H7 (cell line): ENCODE measurements around the gene UTP20. TPM values are rescaled to one million over a fixed set of nuclear protein-coding genes. Genes with fewer than 3 reads are reported as not detected.

Experiments used
- DNase-seq: peaks from one replicate; pipeline ENCODE4 v3.0.0; 2012
- H3K27me3 ChIP-seq: 2 replicates; pipeline ENCODE4 v1.6.0; 2011; ENCODE audit warnings: mild to moderate bottlenecking, low read length; ENCODE audit not compliant: control insufficient read depth, insufficient read depth
- H3K36me3 ChIP-seq: replicated peaks from 2 replicates; pipeline ENCODE4 v1.5.1; 2011; ENCODE audit warnings: low read length; ENCODE audit not compliant: control insufficient read depth, insufficient read depth
- H3K4me3 ChIP-seq: 2 replicates; pipeline ENCODE4 v1.5.1; 2011; ENCODE audit warnings: low read depth, mild to moderate bottlenecking, control low read depth, low read length, moderate library complexity; ENCODE audit not compliant: insufficient read depth
- total RNA-seq: library from RNA; depleted of rRNA; stranded (reverse); fragments of >200 nt; shearing (Covaris generic); gene quantifications from 2 replicates; pipeline ENCODE4 v1.2.3, GENCODE V29; 2014; rRNA removed

UTP20 gene
- total RNA-seq, 1 experiment from 2014 or later: 26.6 TPM

DNA sequence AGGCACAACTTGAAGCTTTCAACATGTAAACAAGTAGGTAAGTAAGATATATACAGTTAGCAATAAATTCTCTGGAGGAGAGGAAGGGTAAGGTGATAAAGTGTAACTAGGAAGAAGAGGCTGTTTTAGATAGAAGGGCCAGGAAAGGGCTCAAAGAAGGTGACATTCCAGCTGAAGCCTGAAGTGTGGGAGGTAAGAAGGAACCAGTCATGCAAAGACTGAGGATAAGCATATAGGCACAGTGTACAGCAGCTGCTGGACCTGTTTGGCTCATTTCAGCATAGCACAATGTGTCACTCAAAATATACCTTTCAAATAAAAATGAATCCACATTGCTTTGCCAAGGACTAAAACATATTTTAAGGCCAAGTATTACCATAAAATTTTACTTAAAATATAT is 156.2 kb downstream of the UTP20 start:
- no peak overlapping the region for H3K4me3 ChIP-seq
- no peaks in the 10 kb centered on the region for H3K27me3 ChIP-seq
- H3K36me3 ChIP-seq: no peaks in the 10 kb centered on the region
- DNase-seq: no peak

Other genes starting within 250 kb of the UTP20 start
- gene SLC5A8, start 69.9 kb upstream of the UTP20 start, total RNA-seq: not detected in 2 replicates
- 34.8 and 61.9 TPM in 2 replicates for gene ARL1, start 127.7 kb downstream of the UTP20 start, total RNA-seq
- gene SPIC, start 195.2 kb downstream of the UTP20 start, total RNA-seq: not detected in 2 replicates